Neutrophil (primary cell): ENCODE results near the gene RAD52.

Source experiments
- H3K27ac ChIP-seq: fragments of 200-600 bp; sonication (generic); 2 replicates; pipeline ENCODE4 v1.5.1; 2016; ENCODE audit warnings: mild to moderate bottlenecking, moderate library complexity
- H3K27me3 ChIP-seq: fragments of 200-600 bp; sonication (generic); 2 replicates; pipeline ENCODE4 v1.6.0; 2016; ENCODE audit warnings: mild to moderate bottlenecking
- H3K36me3 ChIP-seq: fragments of 200-600 bp; sonication (generic); 2 replicates; pipeline ENCODE4 v1.5.1; 2017
- H3K4me1 ChIP-seq, 2 experiments: fragments of 200-600 bp in 1 of 2; sonication (generic) in 1 of 2; 1 replicate in 1 of 2; 2 replicates in 1 of 2; pipeline versions ENCODE4 v1.5.1 to v1.6.1; 2013 to 2016; ENCODE audit warnings: low read depth in 1 of 2, low read length in 1 of 2, mild to moderate bottlenecking in 1 of 2, moderate library complexity in 1 of 2; ENCODE audit not compliant: control insufficient read depth in 1 of 2, insufficient read depth in 1 of 2
- H3K4me3 ChIP-seq, 2 experiments: fragments of 200-600 bp in 1 of 2; sonication (generic) in 1 of 2; 1 replicate in 1 of 2; 2 replicates in 1 of 2; pipeline ENCODE4 v1.5.1; 2013 to 2016; ENCODE audit warnings: low read depth in 1 of 2, low read length in 1 of 2, mild to moderate bottlenecking in 1 of 2, moderate library complexity in 1 of 2
- H3K9me3 ChIP-seq: fragments of 200-600 bp; sonication (generic); 2 replicates; pipeline ENCODE4 v1.5.1; 2016
- TF ChIP-seq, protein P1 (sequence below): fragments of 200-600 bp; sonication (generic); IDR thresholded peaks from 2 replicates; pipeline ENCODE4 v1.5.1; 2016; ENCODE audit warnings: antibody characterized with exemption

RAD52 gene

DNA sequence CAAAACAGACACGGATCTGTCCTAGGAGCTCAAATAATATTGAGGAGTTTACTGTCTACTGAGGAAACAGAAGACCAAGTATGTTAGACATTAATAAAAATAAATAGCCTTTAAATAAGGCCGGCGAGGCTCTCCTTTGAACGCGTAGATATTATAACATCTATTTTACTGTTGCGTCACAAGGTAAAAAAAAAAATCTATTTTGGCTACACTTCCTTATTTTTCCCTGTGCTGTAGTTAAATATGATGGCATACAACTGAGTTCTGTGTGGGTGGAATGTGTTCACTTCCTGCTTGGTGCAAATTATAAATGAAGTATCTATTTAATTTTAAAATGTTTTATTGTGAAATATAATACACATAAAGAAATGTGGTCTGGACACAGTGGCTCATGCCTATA lies 17.2 kb upstream of the RAD52 start:
- H3K4me1 ChIP-seq, result peaks cover 0 to 3% of the 10 kb centered on the region in 2 experiments
- H3K9me3 ChIP-seq, result no peaks in the 10 kb centered on the region
- no peaks in the 10 kb centered on the region for H3K27me3 ChIP-seq
- H3K4me3 ChIP-seq, result no peak overlapping the region
- H3K27ac ChIP-seq, result no peak overlapping the region
- no peaks in the 10 kb centered on the region for H3K36me3 ChIP-seq
- TF ChIP-seq, protein P1, sequence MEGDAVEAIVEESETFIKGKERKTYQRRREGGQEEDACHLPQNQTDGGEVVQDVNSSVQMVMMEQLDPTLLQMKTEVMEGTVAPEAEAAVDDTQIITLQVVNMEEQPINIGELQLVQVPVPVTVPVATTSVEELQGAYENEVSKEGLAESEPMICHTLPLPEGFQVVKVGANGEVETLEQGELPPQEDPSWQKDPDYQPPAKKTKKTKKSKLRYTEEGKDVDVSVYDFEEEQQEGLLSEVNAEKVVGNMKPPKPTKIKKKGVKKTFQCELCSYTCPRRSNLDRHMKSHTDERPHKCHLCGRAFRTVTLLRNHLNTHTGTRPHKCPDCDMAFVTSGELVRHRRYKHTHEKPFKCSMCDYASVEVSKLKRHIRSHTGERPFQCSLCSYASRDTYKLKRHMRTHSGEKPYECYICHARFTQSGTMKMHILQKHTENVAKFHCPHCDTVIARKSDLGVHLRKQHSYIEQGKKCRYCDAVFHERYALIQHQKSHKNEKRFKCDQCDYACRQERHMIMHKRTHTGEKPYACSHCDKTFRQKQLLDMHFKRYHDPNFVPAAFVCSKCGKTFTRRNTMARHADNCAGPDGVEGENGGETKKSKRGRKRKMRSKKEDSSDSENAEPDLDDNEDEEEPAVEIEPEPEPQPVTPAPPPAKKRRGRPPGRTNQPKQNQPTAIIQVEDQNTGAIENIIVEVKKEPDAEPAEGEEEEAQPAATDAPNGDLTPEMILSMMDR, result no peak

GRCh38 chr12:958588-959123 lies 9.2 kb upstream of the RAD52 start:
- H3K27me3 ChIP-seq, result no peaks in the 10 kb centered on the region
- no peaks in the 10 kb centered on the region for H3K4me1 ChIP-seq
- no peak overlapping the region for H3K27ac ChIP-seq
- TF ChIP-seq, protein P1, result no peak
- H3K36me3 ChIP-seq, result no peaks in the 10 kb centered on the region
- no peaks in the 10 kb centered on the region for H3K9me3 ChIP-seq
- H3K4me3 ChIP-seq, result no peak overlapping the region

DNA sequence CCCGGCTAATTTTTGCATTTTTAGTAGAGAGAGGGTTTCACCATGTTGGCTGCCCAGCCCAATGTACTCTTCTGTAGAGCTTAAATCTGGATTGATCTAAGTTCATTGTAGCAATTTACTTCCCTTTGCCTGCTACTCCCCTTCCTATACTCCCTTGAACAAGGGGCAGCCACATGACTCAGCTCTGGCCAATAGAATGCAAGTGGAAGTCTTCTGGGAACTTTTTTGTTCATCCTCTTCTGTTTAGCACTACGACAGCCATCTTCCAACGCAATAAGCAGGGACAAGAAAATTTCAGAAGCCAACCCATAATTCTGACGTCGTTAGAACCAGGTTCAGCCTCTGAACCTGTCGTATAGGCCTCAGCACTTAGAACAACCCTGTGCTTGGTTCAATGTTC lies 6.4 kb upstream of the RAD52 start:
- Histone ChIP-seq H3K36me3 (no peaks in the 10 kb centered on the region), H3K27me3 (no peaks in the 10 kb centered on the region), H3K4me1 (peaks cover 0 to 7% of the 10 kb centered on the region in 2 experiments), H3K27ac (no peak overlapping the region), H3K4me3 (no peak overlapping the region), H3K9me3 (no peaks in the 10 kb centered on the region)
- TF ChIP-seq, protein P1, result no peak

DNA sequence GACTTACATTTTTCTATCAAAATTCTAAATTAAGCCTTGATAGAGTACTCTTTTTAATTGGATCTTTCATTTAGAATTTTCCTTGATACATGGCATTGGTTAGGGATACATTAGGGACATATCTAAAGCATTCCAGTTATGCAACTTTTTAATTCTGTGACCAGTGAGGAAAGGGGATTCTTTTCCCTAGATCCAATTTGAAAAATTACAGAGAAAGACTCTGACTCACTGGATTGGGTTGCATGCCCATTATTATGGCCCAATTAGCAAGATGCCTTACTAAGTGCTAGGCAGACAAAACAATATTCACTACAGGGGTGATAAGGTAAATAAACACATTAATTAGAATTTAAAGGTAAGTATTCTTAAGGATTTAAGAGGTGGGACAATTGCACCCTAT lies 5.2 kb upstream of the RAD52 start:
- H3K4me1 ChIP-seq, result peaks cover 6 to 11% of the 10 kb centered on the region in 2 experiments
- no peaks in the 10 kb centered on the region for H3K9me3 ChIP-seq
- TF ChIP-seq, protein P1, result no peak
- H3K36me3 ChIP-seq, result no peaks in the 10 kb centered on the region
- no peak overlapping the region for H3K27ac ChIP-seq
- H3K27me3 ChIP-seq, result no peaks in the 10 kb centered on the region
- H3K4me3 ChIP-seq, result no peak overlapping the region

GRCh38 chr12:953776-954175 lies 4.3 kb upstream of the RAD52 start:
- no peak overlapping the region for H3K27ac ChIP-seq

More at GRCh38 chr12:953776-954175, 4.3 kb upstream of the RAD52 start:
- no peaks in the 10 kb centered on the region for H3K27me3 ChIP-seq
- H3K36me3 ChIP-seq, result no peaks in the 10 kb centered on the region
- peaks cover 8 to 18% of the 10 kb centered on the region in 2 experiments for H3K4me1 ChIP-seq
- TF ChIP-seq, protein P1, result no peak
- no peaks in the 10 kb centered on the region for H3K9me3 ChIP-seq
- no peak overlapping the region for H3K4me3 ChIP-seq
